HL-60 (cell line): Measurements from ENCODE around the gene SH3BP4.

ENCODE experiments used
- CTCF ChIP-seq: IDR thresholded peaks from one replicate; pipeline ENCODE4 v1.5.1; 2011; ENCODE audit warnings: low read length, control low read depth, inconsistent platforms; ENCODE audit not compliant: insufficient read depth
- GABPA ChIP-seq: IDR thresholded peaks from 2 replicates; pipeline ENCODE4 v1.6.1; 2012; ENCODE audit warnings: low read depth
- POLR2AphosphoS5 ChIP-seq: IDR thresholded peaks from 2 replicates; pipeline ENCODE4 v1.6.1; 2012; ENCODE audit warnings: low read depth
- SPI1 ChIP-seq: IDR thresholded peaks from 2 replicates; pipeline ENCODE4 v1.6.1; 2012; ENCODE audit warnings: low read depth, mild to moderate bottlenecking, borderline replicate concordance
- TF ChIP-seq, protein P1 (sequence below): IDR thresholded peaks from 2 replicates; pipeline ENCODE4 v1.6.1; 2012; ENCODE audit warnings: low read depth; ENCODE audit not compliant: insufficient replicate concordance

DNA sequence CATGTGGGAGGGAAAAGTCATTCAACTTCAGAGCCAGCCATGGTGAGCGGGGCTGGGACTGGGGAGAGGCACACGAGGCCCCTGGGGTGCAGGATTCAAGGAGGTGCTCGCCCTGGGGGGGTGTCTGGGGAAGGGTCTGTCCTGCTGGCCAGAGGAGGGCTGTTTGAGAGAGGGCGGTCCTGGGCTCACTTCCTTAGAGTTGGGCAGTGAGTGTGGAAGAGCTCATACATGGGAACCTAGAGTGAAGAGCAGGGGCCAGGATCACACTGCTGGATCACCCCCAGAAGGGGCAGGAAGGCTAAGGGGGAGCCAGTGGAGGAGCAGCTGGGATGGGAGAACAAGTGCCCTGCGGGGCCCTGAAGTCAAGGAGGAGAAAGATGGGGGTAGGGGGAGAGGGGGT is 6.5 kb downstream of the SH3BP4 start:
- no peak for TF ChIP-seq CTCF
- TF ChIP-seq POLR2AphosphoS5, result no peak
- TF ChIP-seq, protein P1, sequence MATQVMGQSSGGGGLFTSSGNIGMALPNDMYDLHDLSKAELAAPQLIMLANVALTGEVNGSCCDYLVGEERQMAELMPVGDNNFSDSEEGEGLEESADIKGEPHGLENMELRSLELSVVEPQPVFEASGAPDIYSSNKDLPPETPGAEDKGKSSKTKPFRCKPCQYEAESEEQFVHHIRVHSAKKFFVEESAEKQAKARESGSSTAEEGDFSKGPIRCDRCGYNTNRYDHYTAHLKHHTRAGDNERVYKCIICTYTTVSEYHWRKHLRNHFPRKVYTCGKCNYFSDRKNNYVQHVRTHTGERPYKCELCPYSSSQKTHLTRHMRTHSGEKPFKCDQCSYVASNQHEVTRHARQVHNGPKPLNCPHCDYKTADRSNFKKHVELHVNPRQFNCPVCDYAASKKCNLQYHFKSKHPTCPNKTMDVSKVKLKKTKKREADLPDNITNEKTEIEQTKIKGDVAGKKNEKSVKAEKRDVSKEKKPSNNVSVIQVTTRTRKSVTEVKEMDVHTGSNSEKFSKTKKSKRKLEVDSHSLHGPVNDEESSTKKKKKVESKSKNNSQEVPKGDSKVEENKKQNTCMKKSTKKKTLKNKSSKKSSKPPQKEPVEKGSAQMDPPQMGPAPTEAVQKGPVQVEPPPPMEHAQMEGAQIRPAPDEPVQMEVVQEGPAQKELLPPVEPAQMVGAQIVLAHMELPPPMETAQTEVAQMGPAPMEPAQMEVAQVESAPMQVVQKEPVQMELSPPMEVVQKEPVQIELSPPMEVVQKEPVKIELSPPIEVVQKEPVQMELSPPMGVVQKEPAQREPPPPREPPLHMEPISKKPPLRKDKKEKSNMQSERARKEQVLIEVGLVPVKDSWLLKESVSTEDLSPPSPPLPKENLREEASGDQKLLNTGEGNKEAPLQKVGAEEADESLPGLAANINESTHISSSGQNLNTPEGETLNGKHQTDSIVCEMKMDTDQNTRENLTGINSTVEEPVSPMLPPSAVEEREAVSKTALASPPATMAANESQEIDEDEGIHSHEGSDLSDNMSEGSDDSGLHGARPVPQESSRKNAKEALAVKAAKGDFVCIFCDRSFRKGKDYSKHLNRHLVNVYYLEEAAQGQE, result no peak
- TF ChIP-seq GABPA, result no peak
- TF ChIP-seq SPI1, result no peak
